Upper lobe of right lung (tissue), 1 donor: ENCODE data around the gene NDUFAF7. TPM values are rescaled to one million over a fixed set of nuclear protein-coding genes. Genes with fewer than 3 reads are reported as not detected.

Source experiments
- ATAC-seq: fragments of 200-7000 bp; cut with Tn5 transposase; one replicate; pipeline ENCODE4 v1.9.1; 2020; ENCODE audit warnings: mild to moderate bottlenecking, moderate library complexity
- DNase-seq: peaks from one replicate; pipeline ENCODE4 v3.0.0-alpha.2; 2020
- H3K27ac ChIP-seq: fragments of 200-600 bp; one replicate; pipeline ENCODE4 v1.8.0; 2022
- H3K27me3 ChIP-seq: fragments of 200-600 bp; one replicate; pipeline ENCODE4 v1.8.0; 2022; ENCODE audit warnings: mild to moderate bottlenecking
- H3K36me3 ChIP-seq: fragments of 200-600 bp; one replicate; pipeline ENCODE4 v1.8.0; 2022
- H3K4me1 ChIP-seq: fragments of 200-600 bp; one replicate; pipeline ENCODE4 v1.8.0; 2022
- H3K4me3 ChIP-seq: fragments of 200-600 bp; one replicate; pipeline ENCODE4 v1.8.0; 2022; ENCODE audit warnings: mild to moderate bottlenecking
- H3K9me3 ChIP-seq: fragments of 200-600 bp; one replicate; pipeline ENCODE4 v1.8.0; 2022
- CTCF ChIP-seq: fragments of 200-600 bp; IDR thresholded peaks from one replicate; pipeline ENCODE4 v1.8.0; 2022; ENCODE audit warnings: antibody characterized with exemption
- intact Hi-C: fragments of 100-400 bp; cut with DNase I; formaldehyde crosslinking; loops from one replicate; pipeline ENCODE4 v1.11.0; 2022
- total RNA-seq: library from RNA; stranded (reverse); fragmentation: NEBNext Ultra II Directional; extraction: Animal tissue kit (Norgen Biotek cat#: 25700); gene quantifications from one replicate; pipeline ENCODE4 v1.2.1, GENCODE V29; 2021
- donor health status: DM: no; HTN: yes; CAD: no; lungs with severe emphysema.

The NDUFAF7 gene
- total RNA-seq, 1 donor from 2014 or later, result 16.7 TPM

GRCh38 chr2:37244017-37244416, 12.6 kb downstream of the NDUFAF7 start:
- TF ChIP-seq CTCF, result no peak
- Histone ChIP-seq H3K4me3 (no peak overlapping the region), H3K27ac (no peak overlapping the region), H3K27me3 (no peaks in the 10 kb centered on the region), H3K4me1 (no peaks in the 10 kb centered on the region), H3K36me3 (peaks cover 80% of the 10 kb centered on the region), H3K9me3 (no peaks in the 10 kb centered on the region)
- intact Hi-C loops, result no loop called here
- DNase-seq (no peak), ATAC-seq (no peak)

GRCh38 chr2:37244755-37245154, 13.3 kb downstream of the NDUFAF7 start:
- Histone ChIP-seq H3K4me1 (no peaks in the 10 kb centered on the region), H3K4me3 (no peak overlapping the region), H3K9me3 (no peaks in the 10 kb centered on the region), H3K27me3 (no peaks in the 10 kb centered on the region), H3K36me3 (peaks cover 77% of the 10 kb centered on the region), H3K27ac (no peak overlapping the region)
- ATAC-seq, result no peak
- intact Hi-C loops, result no loop called here
- TF ChIP-seq CTCF, result no peak
- no peak for DNase-seq

- intact Hi-C loops, result no loop called here
- H3K27ac ChIP-seq, result no peak overlapping the region
- no peak overlapping the region for H3K4me3 ChIP-seq
- ATAC-seq (no peak), DNase-seq (no peak)
- H3K27me3 ChIP-seq, result no peaks in the 10 kb centered on the region
- no peaks in the 10 kb centered on the region for H3K9me3 ChIP-seq
- TF ChIP-seq CTCF, result no peak
- no peaks in the 10 kb centered on the region for H3K4me1 ChIP-seq
- peaks cover 90% of the 10 kb centered on the region for H3K36me3 ChIP-seq
Observed at GRCh38 chr2:37246205-37246604, 14.7 kb downstream of the NDUFAF7 start.

- Histone ChIP-seq H3K4me3 (no peak overlapping the region), H3K9me3 (no peaks in the 10 kb centered on the region), H3K27me3 (no peaks in the 10 kb centered on the region), H3K36me3 (peaks cover 95% of the 10 kb centered on the region), H3K27ac (no peak overlapping the region), H3K4me1 (no peaks in the 10 kb centered on the region)
- TF ChIP-seq CTCF, result no peak
- DNase-seq (no peak), ATAC-seq (no peak)
- intact Hi-C loops, result no loop called here
Observed at GRCh38 chr2:37250869-37251740, 19.6 kb downstream of the NDUFAF7 start.

- H3K27me3 ChIP-seq, result no peaks in the 10 kb centered on the region
- no peak overlapping the region for H3K27ac ChIP-seq
- no peak for DNase-seq
- intact Hi-C loops, result no loop called here
- H3K4me3 ChIP-seq, result no peak overlapping the region
- TF ChIP-seq CTCF, result no peak
- no peak for ATAC-seq
- peaks cover 49% of the 10 kb centered on the region for H3K36me3 ChIP-seq
- no peaks in the 10 kb centered on the region for H3K9me3 ChIP-seq
- H3K4me1 ChIP-seq, result no peaks in the 10 kb centered on the region
Observed at GRCh38 chr2:37262522-37262921, 31.1 kb downstream of the NDUFAF7 start.
